GM19240 (cell line): Measurements from ENCODE around the gene MYH11.
"Not testable (repeated sequence)": the region's sequence is repeated elsewhere in the genome, so short reads cannot be mapped to it uniquely, and the experiment has no call there.

Source experiments
- DNase-seq: peaks from one replicate; pipeline ENCODE4 v3.0.0; 2011; ENCODE audit warnings: low spot score; ENCODE audit not compliant: insufficient read length

MYH11 gene

DNA sequence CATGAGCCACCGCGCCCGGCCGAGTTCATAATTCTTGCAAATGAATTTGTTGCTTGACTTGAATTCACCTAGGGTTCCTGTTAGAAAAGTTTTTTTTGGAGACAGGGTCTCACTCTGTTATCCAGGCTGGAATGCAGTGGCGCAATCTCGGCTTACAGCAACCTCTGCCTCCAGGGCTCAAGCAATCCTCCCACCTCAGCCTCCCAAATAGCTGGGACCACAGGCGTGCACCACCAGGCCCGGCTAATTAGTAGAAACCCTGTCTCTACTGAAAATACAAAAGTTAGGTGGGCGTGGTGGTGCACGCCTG is 99.8 kb downstream of the MYH11 start:
- no peak for DNase-seq

DNA sequence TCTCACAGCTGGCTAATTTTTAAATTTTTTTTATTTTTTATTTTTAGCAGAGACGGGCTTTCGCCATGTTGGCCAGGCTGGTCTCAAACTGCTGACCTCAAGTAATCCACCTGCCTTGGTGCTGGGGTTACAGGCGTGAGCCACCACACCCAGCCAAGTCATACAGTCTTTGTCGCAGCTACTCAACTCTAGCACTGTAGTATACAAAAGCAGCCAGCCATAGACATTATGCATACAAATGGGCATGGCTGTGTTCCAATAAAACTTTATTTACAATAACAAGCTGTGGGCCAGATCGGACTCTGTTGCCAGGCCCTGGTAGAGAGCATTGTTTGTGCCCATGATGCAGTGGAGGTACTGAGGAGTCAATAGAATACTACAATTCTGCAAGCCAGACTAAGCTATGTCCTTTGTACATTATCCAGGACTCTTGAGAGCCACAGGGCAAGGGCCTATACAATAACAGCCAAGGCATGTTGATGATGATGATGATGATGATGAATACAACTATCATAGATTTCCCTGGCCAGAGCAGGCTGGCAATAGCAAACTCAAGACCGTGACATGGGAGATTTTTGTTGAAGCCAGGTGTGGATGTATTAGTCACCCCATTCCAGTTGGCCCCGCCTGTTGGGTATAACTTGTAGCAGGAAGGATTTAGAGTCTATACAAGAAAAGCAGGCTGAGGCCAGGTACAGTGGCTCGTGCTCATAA is 101.8 kb downstream of the MYH11 start:
- no peak for DNase-seq

DNA sequence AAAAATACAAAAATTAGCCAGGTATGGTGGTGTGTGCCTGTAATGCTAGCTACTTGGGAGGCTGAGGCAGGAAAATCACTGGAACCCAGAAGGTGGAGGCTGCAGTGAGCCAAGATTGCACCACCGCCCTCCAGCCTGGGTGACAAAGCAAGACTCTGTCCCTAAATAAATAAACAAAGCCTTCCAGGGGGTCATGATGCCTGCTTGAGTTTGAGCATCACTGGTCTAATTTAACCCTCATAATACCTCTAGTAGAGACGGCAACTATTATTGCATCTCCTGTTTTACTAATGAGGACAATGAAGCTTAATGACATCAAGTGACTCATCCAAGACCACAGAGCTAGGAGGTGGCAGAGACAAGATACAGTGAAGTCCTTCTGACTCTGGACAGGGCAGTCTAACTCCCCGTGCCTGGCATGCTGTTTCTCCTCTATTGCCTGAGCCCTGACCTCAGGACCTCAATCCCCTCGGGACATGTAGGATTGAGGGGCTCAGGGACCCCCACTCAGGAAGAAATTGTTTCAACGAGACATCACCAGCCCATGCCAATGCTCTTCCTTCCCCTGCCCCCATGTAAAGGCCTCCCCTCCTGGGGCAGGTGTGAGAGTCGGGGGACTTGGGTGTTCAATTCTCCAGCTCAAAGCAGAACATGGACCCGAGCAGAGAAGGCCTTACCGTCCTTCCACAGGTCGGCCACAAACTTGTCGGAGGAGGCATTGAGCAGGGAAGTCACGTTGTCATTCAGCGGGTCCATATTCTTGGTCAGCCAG is 103.9 kb downstream of the MYH11 start:
- DNase-seq = no peak

DNA sequence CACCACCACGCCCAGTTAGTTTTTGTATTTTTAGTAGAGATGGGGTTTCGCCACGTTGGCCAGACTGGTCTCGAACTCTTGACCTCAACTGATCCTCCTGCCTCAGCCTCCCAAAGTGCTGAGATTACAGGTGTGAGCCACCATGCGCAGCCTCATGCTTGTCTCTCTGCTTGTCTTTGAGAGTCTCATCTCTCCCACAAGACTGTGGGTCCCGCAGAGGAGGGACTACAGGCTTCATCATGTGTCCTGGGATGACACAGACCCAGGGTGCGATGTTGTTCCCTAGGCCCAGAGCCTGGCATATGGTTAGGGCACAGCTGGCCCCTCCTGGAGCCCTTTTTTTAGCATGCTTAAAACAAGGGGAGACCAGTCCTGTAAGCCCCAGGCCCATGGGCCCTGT is 104.9 kb downstream of the MYH11 start:
- no peak for DNase-seq

GRCh38 chr16:15749985-15750384 is 106.8 kb downstream of the MYH11 start:
- DNase-seq = no peak

GRCh38 chr16:15749371-15749770 is 107.5 kb downstream of the MYH11 start:
- DNase-seq = no peak

GRCh38 chr16:15748654-15749053 is 108.2 kb downstream of the MYH11 start:
- DNase-seq = no peak

GRCh38 chr16:15747937-15748336 is 108.9 kb downstream of the MYH11 start:
- DNase-seq = no peak

GRCh38 chr16:15746332-15746731 is 110.5 kb downstream of the MYH11 start:
- DNase-seq = no peak

DNA sequence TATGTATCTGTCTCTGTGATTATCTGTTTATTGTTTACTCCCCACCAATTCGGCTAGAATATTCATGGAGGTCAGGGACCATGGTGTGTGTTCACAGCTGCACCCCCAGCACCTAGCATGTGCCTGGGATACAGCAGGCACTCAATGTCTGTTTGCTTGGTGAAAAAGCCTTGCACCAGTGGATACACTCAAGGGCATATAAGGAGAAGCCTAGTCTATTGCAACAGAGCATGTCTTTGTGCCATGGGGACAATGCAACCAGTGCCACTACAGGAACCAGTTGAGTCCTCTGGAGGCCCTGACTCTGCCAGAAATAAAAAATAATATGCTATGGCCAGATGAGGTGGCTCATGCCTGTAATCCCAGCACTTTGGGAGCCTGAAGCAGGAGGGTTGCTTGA is 113.2 kb downstream of the MYH11 start:
- no peak for DNase-seq

GRCh38 chr16:15742716-15743115 is 114.1 kb downstream of the MYH11 start:
- DNase-seq = no peak

DNA sequence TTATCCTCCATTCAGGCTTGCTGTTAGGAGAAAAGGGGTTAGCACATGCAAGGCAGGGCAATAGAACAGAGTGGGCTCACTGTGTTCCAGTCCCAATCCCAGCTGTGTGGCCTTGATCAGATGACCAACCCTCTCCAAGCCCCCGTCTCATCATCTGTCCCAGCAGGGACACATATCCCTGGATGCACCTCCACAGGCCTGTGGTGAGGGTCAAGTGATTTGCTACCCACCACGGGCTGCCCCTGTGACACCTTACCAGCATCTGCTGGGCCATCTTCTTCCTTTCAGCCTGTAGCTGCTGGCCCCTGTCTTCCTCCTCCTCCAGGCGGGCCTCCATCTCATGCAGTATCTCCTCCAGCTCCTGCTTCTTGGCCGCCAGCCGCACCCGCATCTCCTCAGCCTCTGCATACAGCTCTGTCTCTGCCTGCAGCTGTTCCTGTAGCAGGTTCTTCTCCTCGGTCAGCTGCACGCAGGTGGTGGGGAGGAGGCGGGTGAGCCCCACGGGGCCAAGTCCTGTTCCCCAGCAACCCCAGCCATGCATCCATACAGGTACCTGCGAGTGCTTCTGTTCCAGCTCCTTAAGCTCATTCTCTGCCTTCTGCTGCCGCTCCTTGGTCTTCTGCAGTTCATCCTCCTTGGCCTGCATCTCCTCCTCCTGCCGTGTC is 115.5 kb downstream of the MYH11 start:
- no peak for DNase-seq

- DNase-seq = no peak
Observed at GRCh38 chr16:15739950-15740349, 116.9 kb downstream of the MYH11 start.

DNA sequence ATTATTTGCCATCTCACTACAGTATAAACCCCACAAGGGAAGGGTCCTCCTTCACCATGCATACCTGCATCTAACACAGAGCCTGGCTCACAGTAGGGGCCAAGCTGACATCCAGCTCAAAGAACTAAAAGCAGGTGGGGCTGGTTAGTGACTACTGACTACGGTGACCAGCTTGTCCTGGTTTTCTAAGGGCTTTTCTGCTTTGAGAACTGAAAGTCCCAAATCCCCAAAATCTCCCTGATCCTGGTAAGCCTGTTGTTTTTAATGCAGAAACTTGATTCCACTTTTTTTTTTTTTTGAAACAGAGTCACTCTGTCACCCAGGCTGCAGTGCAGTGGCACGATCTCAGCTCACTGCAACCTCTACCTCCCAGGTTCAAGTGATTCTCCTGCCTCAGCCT is 117.4 kb downstream of the MYH11 start:
- DNase-seq = no peak

- no peak for DNase-seq
Observed at GRCh38 chr16:15737140-15737644, 119.6 kb downstream of the MYH11 start.

- no peak for DNase-seq
Observed at GRCh38 chr16:15736529-15736928, 120.3 kb downstream of the MYH11 start.

DNA sequence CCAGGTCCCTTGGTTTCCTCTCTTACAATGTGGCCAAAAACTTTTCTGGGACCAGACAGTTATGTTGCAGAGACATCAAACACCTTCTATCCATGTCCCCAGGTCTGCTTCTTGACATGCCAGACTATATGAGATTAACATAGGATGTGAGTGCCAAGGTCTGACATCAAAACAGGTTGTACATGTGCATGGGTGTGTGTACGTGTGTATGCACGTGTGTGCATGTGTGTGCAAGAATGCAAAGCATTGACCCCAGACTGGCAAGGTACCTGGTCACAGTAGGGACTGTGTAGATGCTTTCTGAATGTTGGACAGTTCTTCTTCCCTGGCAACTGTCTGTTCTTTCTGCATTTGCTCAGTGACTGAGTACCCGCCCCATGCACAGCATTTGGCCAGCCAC is 121.2 kb downstream of the MYH11 start:
- DNase-seq = no peak

DNA sequence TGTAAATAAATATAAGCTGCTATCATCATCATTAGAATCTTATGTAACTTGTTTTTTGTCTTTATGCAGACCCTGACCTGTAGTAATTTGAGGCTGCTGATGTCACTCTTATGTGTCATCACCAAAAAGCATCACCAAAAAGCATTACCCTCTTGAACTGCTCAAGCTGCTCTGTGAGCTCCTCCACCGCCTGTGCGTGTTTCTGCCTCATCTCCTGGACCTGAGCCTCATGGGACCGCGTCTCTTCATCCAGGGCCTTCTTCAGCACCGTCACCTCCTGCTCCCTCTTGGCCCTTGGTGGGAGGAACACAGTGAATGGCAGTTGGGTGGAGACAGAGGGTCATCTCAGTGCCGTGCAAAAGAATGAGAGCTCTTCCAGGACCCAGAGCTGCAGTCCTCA is 124.4 kb downstream of the MYH11 start:
- DNase-seq = no peak

DNA sequence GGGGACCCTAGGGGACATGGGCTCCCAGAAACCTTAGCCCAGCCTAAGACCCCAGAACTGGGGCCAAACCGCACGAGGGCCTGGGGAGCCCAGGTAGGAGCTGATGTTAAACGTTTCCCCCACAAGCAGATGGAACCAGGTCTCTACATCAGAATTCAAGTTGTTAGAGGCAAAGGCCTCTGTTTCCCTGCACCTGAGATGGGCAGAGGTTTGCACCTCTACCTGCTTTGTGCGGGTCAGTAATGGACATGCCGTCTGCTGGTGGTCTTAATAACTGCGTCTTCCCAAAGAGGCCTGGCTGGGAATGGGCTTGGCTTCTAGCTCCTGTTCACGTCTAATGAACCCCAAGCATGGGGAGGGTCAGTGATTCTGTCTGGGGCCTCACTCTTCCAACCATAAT is 127.7 kb downstream of the MYH11 start:
- DNase-seq = no peak

DNA sequence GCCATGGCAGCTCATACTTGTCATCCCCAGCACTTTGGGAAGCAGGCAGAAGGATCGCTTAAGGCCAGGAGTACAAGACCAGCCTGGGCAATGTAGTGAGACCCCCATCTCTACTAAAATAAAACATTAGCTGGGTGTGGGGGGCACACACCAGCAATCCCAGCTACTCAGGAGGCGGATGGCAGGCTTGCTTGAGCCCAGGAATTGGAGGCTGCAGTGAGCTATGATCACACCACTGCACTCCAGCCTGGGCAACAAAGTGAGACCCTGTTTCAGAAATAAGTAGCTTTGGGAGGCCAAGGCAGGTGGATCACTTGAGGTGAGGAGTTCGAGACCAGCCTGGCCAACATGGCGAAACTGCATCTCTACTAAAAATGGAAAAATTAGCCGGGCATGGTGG is 129.1 kb downstream of the MYH11 start:
- DNase-seq = not testable (repeated sequence)

GRCh38 chr16:15726715-15727114 is 130.1 kb downstream of the MYH11 start:
- DNase-seq = no peak

GRCh38 chr16:15725641-15726240 is 131.1 kb downstream of the MYH11 start:
- no peak for DNase-seq
